Upper lobe of left lung (tissue), 6 donors: ENCODE measurements around the gene NME7. TPM values are rescaled to one million over a fixed set of nuclear protein-coding genes. Genes with fewer than 3 reads are reported as not detected.
"Not testable (repeated sequence)": the region's sequence is repeated elsewhere in the genome, so short reads cannot be mapped to it uniquely, and the experiment has no call there.

Experiments used
- ATAC-seq, 2 donors: fragments of 200-7000 bp; cut with Tn5 transposase; one replicate each; pipeline ENCODE4 v1.9.1; 2022; ENCODE audit warnings: mild to moderate bottlenecking in 2 of 2, moderate library complexity in 2 of 2; ENCODE audit not compliant: low FRiP score in 2 of 2
- DNase-seq, 2 donors: peaks; one replicate each; pipeline ENCODE4 v3.0.0-alpha.2; 2019 to 2020
- H3K27ac ChIP-seq, 4 donors: fragments of 200-600 bp; sonication (generic); one replicate each; pipeline ENCODE4 v1.5.1; 2016 to 2019
- H3K27me3 ChIP-seq, 4 donors: fragments of 200-600 bp; sonication (generic); one replicate each; pipeline ENCODE4 v1.5.1; 2017 to 2019
- H3K36me3 ChIP-seq, 4 donors: fragments of 200-600 bp; sonication (generic); one replicate each; pipeline ENCODE4 v1.5.1; 2016 to 2019
- H3K4me1 ChIP-seq, 4 donors: fragments of 200-600 bp; sonication (generic); one replicate each; pipeline ENCODE4 v1.5.1; 2018 to 2019
- H3K4me3 ChIP-seq, 4 donors: fragments of 200-600 bp; sonication (generic); one replicate each; pipeline ENCODE4 v1.5.1; 2017 to 2019; ENCODE audit warnings: mild to moderate bottlenecking in 2 of 4, moderate library complexity in 1 of 4
- H3K9me3 ChIP-seq, 4 donors: fragments of 200-600 bp; sonication (generic); one replicate each; pipeline ENCODE4 v1.5.1; 2018 to 2019
- CTCF ChIP-seq, 6 experiments: fragments of 450-650 bp in 4 of 6; fragments of 200-600 bp in 2 of 6; sonication (generic) in 2 of 6; IDR thresholded peaks; one replicate each; pipeline ENCODE4 v1.5.1; 2016 to 2019; ENCODE audit warnings: antibody characterized with exemption in 6 of 6
- EP300 ChIP-seq, 4 donors: sonication (generic); formaldehyde crosslinking; IDR thresholded peaks; one replicate each; pipeline ENCODE4 v1.5.1; 2017; ENCODE audit warnings: antibody characterized with exemption in 4 of 4, control low read depth in 2 of 4
- POLR2A ChIP-seq, 4 donors: fragments of 450-650 bp; IDR thresholded peaks; one replicate each; pipeline ENCODE4 v1.5.1; 2016 to 2017; ENCODE audit warnings: antibody characterized with exemption in 4 of 4, mild to moderate bottlenecking in 2 of 4
- POLR2AphosphoS5 ChIP-seq, 2 donors: sonication (generic); formaldehyde crosslinking; IDR thresholded peaks; one replicate each; pipeline ENCODE4 v1.5.1; 2017; ENCODE audit warnings: antibody characterized with exemption in 2 of 2
- WGBS, 2 donors: methylation state at CpG; one replicate each; pipeline ENCODE4 v1.1.5; 2017 to 2018; 5-methylcytosine and 5-hydroxymethylcytosine counted together
- total RNA-seq, 6 donors: library from RNA; depleted of rRNA in 4 of 6; stranded (reverse); fragments of >200 nt in 4 of 6; gene quantifications; one replicate each; pipeline versions ENCODE4 v1.1.0 to v1.2.1, GENCODE V29; 2016 to 2021
- donor health status: DM: no; HTN: no; CAD: no; lungs with moderate emphysema.
- donor health status: DM: no; HTN: yes; CAD: no; lungs with severe emphysema.

The NME7 gene
- total RNA-seq, 6 donors from 2014 or later = 9.8 to 24.1 (median 12.1) TPM

GRCh38 chr1:169127305-169127704 lies 240.3 kb downstream of the NME7 start:
- H3K36me3 ChIP-seq = peaks cover 2 to 54% (median 17%) of the 10 kb centered on the region in 4 donors
- TF ChIP-seq CTCF (IDR thresholded peaks at IDR 0.05) (no peak), POLR2AphosphoS5 (IDR thresholded peaks at IDR 0.05) (no peak), EP300 (IDR thresholded peaks at IDR 0.05) (no peak), POLR2A (IDR thresholded peaks at IDR 0.05) (no peak)
- H3K4me1 ChIP-seq = peaks cover 0 to 7% (median 3%) of the 10 kb centered on the region in 4 donors
- no peaks in the 10 kb centered on the region for H3K9me3 ChIP-seq
- 91 to 93% methylated on average over 3 of the region's 3 CpGs for WGBS, 2 donors
- H3K27me3 ChIP-seq = no peaks in the 10 kb centered on the region
- no peak overlapping the region for H3K27ac ChIP-seq
- no peak overlapping the region for H3K4me3 ChIP-seq
- no peak for ATAC-seq
- no peak for DNase-seq

- peaks cover 0 to 7% (median 3%) of the 10 kb centered on the region in 4 donors for H3K4me1 ChIP-seq
- ATAC-seq (no peak), DNase-seq (no peak)
- no peaks in the 10 kb centered on the region for H3K27me3 ChIP-seq
- no peaks in the 10 kb centered on the region for H3K9me3 ChIP-seq
- H3K4me3 ChIP-seq = no peak overlapping the region
- H3K36me3 ChIP-seq = peaks cover 2 to 57% (median 20%) of the 10 kb centered on the region in 4 donors
- WGBS, 2 donors = 95 to 96% methylated on average over 3 of the region's 3 CpGs
- no peak overlapping the region for H3K27ac ChIP-seq
- TF ChIP-seq POLR2A (IDR thresholded peaks at IDR 0.05) = no peak
- TF ChIP-seq EP300 (IDR thresholded peaks at IDR 0.05) = no peak
- no peak for TF ChIP-seq CTCF (IDR thresholded peaks at IDR 0.05)
- TF ChIP-seq POLR2AphosphoS5 (IDR thresholded peaks at IDR 0.05) = no peak
Observed at GRCh38 chr1:169126335-169126734, 241.3 kb downstream of the NME7 start.

DNA sequence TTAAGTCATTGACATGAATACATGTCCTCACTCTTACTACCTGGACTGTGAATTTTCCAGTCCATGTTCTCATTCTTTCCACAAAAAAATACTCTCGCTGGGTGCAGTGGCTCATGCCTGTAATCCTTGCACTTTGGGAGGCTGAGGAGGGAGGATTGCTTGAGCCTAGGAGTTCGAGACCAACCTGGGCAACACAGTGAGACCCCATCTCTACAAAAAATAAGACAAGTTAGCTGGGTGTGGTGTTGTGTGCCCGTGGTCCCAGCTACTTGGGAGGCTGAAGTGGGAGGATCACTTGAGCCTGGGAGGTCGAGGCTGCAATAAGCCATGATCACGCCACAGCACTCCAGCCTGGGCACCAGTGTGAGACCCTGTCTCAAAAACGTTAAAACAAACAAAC lies 242.0 kb downstream of the NME7 start:
- 85 to 93% methylated on average over 6 of the region's 6 CpGs for WGBS, 2 donors
- not testable (repeated sequence) for DNase-seq, ATAC-seq, H3K27me3 ChIP-seq, H3K4me3 ChIP-seq, H3K9me3 ChIP-seq, H3K27ac ChIP-seq, H3K4me1 ChIP-seq
- H3K36me3 ChIP-seq = peaks cover 2 to 52% (median 18%) of the 10 kb centered on the region in 4 donors

- Histone ChIP-seq H3K36me3 (peaks cover 2 to 45% (median 18%) of the 10 kb centered on the region in 4 donors), H3K27me3 (no peaks in the 10 kb centered on the region), H3K27ac (no peak overlapping the region), H3K4me3 (no peak overlapping the region), H3K9me3 (no peaks in the 10 kb centered on the region), H3K4me1 (peaks cover 0 to 14% (median 6%) of the 10 kb centered on the region in 4 donors)
- whole genome bisulfite sequencing, 2 donors = 77% methylated on average over 2 of the region's 2 CpGs
- DNase-seq (no peak), ATAC-seq (no peak)
- no peak for TF ChIP-seq POLR2A (IDR thresholded peaks at IDR 0.05)
- TF ChIP-seq CTCF (IDR thresholded peaks at IDR 0.05) = no peak
- TF ChIP-seq POLR2AphosphoS5 (IDR thresholded peaks at IDR 0.05) = no peak
- no peak for TF ChIP-seq EP300 (IDR thresholded peaks at IDR 0.05)
Observed at GRCh38 chr1:169124459-169124858, 243.1 kb downstream of the NME7 start.

DNA sequence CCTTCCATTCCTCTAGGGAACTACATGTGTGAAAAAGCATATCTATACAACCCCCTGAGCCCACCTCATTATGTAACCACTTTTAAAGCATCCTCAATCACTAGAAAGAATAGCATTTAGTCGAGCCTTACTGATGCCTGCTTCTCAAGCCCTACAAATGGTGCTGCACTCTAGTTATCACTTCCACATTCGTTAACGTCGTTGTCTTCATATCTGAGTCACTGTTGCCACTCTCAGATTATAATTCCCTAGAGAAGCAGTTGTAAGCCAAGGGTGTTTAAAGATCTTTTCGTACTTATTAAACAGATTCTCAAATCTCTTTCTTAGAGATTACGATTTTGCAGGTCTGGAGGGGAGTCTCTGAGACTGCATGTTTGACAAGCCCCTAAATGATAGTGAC lies 244.6 kb downstream of the NME7 start:
- no peak for ATAC-seq
- H3K27ac ChIP-seq = no peak overlapping the region
- H3K4me3 ChIP-seq = no peak overlapping the region
- H3K27me3 ChIP-seq = no peaks in the 10 kb centered on the region
- peaks cover 0 to 14% (median 6%) of the 10 kb centered on the region in 4 donors for H3K4me1 ChIP-seq
- 56 to 86% methylated on average over 6 of the region's 6 CpGs for WGBS, 2 donors
- no peak for DNase-seq
- peaks cover 2 to 45% (median 16%) of the 10 kb centered on the region in 4 donors for H3K36me3 ChIP-seq
- TF ChIP-seq CTCF (IDR thresholded peaks at IDR 0.05) (no peak), POLR2AphosphoS5 (IDR thresholded peaks at IDR 0.05) (no peak), POLR2A (IDR thresholded peaks at IDR 0.05) (no peak), EP300 (IDR thresholded peaks at IDR 0.05) (no peak)
- H3K9me3 ChIP-seq = no peaks in the 10 kb centered on the region
